Measurements from ENCODE around the gene GDPD4. TPM values are rescaled to one million over a fixed set of nuclear protein-coding genes. Genes with fewer than 3 reads are reported as not detected.

The GDPD4 gene
- total and polyA plus RNA-seq, 2 of the 4 experiments (the other 2 are of a cell fraction), result not detected

DNA sequence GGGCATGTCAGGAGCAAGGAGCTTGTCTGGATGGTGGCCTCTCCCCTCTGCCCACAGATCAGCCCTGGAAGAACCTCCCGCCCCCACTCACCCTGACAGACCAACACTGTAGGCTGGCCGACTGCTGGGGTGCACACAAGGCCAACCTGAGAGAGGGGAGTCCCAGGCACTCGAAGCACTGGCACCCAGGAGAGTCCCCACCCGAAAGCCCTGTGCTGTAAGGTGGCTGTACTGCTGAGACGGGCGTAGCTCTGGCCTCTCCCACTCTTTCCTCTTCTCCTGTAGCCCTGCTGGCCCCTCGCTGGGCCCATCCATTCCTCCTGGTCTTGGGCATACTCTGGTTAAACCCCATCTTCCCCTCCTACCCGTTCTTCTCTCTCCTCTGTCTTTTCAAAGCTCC is 133.7 kb downstream of the GDPD4 start:
- TF ChIP-seq MAZ (IDR thresholded peaks at IDR 0.05; ENCODE audit: borderline replicate concordance, low read depth, low read length) (no peak), FOS (IDR thresholded peaks at IDR 0.05; ENCODE audit: low read depth, low read length) (no peak), RFX5 (IDR thresholded peaks at IDR 0.05; ENCODE audit: low read depth, low read length) (no peak), RCOR1 (IDR thresholded peaks at IDR 0.05; ENCODE audit: insufficient replicate concordance, low read length) (no peak), MAFK (IDR thresholded peaks at IDR 0.05; ENCODE audit: low read depth, low read length) (no peak), POLR2A (IDR thresholded peaks at IDR 0.05; ENCODE audit: low read depth, low read length) (no peak), CEBPB (IDR thresholded peaks at IDR 0.05; ENCODE audit: low read depth, low read length) (no peak), CHD1 (IDR thresholded peaks at IDR 0.05; ENCODE audit: low read depth, low read length) (no peak), RAD21 (IDR thresholded peaks at IDR 0.05; ENCODE audit: low read length) (no peak), SMC3 (IDR thresholded peaks at IDR 0.05; ENCODE audit: low read depth, low read length) (no peak)
- TF ChIP-seq, protein P1, sequence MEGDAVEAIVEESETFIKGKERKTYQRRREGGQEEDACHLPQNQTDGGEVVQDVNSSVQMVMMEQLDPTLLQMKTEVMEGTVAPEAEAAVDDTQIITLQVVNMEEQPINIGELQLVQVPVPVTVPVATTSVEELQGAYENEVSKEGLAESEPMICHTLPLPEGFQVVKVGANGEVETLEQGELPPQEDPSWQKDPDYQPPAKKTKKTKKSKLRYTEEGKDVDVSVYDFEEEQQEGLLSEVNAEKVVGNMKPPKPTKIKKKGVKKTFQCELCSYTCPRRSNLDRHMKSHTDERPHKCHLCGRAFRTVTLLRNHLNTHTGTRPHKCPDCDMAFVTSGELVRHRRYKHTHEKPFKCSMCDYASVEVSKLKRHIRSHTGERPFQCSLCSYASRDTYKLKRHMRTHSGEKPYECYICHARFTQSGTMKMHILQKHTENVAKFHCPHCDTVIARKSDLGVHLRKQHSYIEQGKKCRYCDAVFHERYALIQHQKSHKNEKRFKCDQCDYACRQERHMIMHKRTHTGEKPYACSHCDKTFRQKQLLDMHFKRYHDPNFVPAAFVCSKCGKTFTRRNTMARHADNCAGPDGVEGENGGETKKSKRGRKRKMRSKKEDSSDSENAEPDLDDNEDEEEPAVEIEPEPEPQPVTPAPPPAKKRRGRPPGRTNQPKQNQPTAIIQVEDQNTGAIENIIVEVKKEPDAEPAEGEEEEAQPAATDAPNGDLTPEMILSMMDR (conservative IDR thresholded peaks at IDR 0.05; ENCODE audit: low read depth, low read length), result no peak
- TF ChIP-seq, protein P2, sequence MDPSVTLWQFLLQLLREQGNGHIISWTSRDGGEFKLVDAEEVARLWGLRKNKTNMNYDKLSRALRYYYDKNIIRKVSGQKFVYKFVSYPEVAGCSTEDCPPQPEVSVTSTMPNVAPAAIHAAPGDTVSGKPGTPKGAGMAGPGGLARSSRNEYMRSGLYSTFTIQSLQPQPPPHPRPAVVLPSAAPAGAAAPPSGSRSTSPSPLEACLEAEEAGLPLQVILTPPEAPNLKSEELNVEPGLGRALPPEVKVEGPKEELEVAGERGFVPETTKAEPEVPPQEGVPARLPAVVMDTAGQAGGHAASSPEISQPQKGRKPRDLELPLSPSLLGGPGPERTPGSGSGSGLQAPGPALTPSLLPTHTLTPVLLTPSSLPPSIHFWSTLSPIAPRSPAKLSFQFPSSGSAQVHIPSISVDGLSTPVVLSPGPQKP (IDR thresholded peaks at IDR 0.05; ENCODE audit: borderline replicate concordance, low read depth, low read length), result no peak
- Histone ChIP-seq H4K91ac (ENCODE audit: insufficient read depth, low read depth, low read length) (no peak overlapping the region), H3K4ac (ENCODE audit: low read depth, low read length) (no peak overlapping the region), H2AK5ac (ENCODE audit: low read depth, low read length) (no peak overlapping the region), H3K23ac (ENCODE audit: low read depth, low read length) (no peak overlapping the region), H3K56ac (ENCODE audit: extremely low read depth, insufficient read depth, low read length) (no peak overlapping the region), H2BK20ac (ENCODE audit: low read depth, low read length) (no peak overlapping the region), H3K4me1 (ENCODE audit: control insufficient read depth, insufficient read depth, low read length) (no peaks in the 10 kb centered on the region), H2BK5ac (ENCODE audit: low read depth, low read length, poor library complexity, severe bottlenecking) (no peak overlapping the region), H3K79me1 (ENCODE audit: low read depth in 1 of 2, low read length in 2 of 2) (no peaks in the 10 kb centered on the region), H4K20me1 (ENCODE audit: insufficient read depth, low read length) (no peaks in the 10 kb centered on the region), H3K4me3 (ENCODE audit: insufficient read depth, low read depth, low read length) (no peak overlapping the region), H3K4me2 (ENCODE audit: low read depth, low read length) (no peak overlapping the region), H3K27me3 (ENCODE audit: control insufficient read depth, insufficient read depth, low read length) (peaks cover 42% of the 10 kb centered on the region), H4K5ac (ENCODE audit: low read depth, low read length) (no peak overlapping the region), H2BK120ac (ENCODE audit: low read depth, low read length) (no peak overlapping the region), H3K9ac (ENCODE audit: low read depth, low read length) (no peak overlapping the region), H4K8ac (ENCODE audit: low read depth in 2 of 2, low read length in 2 of 2) (no peak overlapping the region), H3K9me1 (ENCODE audit: insufficient read depth, low read length) (no peaks in the 10 kb centered on the region), H3K14ac (replicated peaks; ENCODE audit: low read depth, low read length) (no peak overlapping the region), H3K36me3 (ENCODE audit: control insufficient read depth, insufficient read depth, low read length) (no peaks in the 10 kb centered on the region), H3K18ac (ENCODE audit: low read depth, low read length) (no peak overlapping the region), H2AK9ac (replicated peaks; ENCODE audit: low read depth, low read length, poor library complexity) (no peak overlapping the region), H3K27ac (ENCODE audit: insufficient read depth, low read length) (no peak overlapping the region), H2AFZ (replicated peaks; ENCODE audit: low read length, poor library complexity) (no peak overlapping the region), H3K9me3 (ENCODE audit: control insufficient read depth, insufficient read depth, low read length) (no peaks in the 10 kb centered on the region), H2BK15ac (ENCODE audit: low read depth, low read length) (no peak overlapping the region)
- 89% methylated on average over 5 of the region's 8 CpGs; no CpG with 5 or more reads in 1 of the 2 experiments for WGBS, 2 experiments (ENCODE audit: extremely low coverage in 2 of 2, insufficient read length in 1 of 2)
- BruUV-seq (replicated peaks), result no TSS peak
- in situ Hi-C loops (cut with MboI; ENCODE audit: low sequenced_read_pairs), result no loop called here
- ChIA-PET POLR2A (ENCODE audit: unreplicated experiment) (no interaction called here), CTCF (no interaction called here)
- DNase-seq (no peak), ATAC-seq (ENCODE audit: low read depth) (no peak)
- intact Hi-C loops (cut with micrococcal nuclease), result no loop called here
- dilution Hi-C loops (cut with HindIII; ENCODE audit: low sequenced_read_pairs, unreplicated experiment), result no loop called here
